ENCODE data around the gene CDH23.

DNA sequence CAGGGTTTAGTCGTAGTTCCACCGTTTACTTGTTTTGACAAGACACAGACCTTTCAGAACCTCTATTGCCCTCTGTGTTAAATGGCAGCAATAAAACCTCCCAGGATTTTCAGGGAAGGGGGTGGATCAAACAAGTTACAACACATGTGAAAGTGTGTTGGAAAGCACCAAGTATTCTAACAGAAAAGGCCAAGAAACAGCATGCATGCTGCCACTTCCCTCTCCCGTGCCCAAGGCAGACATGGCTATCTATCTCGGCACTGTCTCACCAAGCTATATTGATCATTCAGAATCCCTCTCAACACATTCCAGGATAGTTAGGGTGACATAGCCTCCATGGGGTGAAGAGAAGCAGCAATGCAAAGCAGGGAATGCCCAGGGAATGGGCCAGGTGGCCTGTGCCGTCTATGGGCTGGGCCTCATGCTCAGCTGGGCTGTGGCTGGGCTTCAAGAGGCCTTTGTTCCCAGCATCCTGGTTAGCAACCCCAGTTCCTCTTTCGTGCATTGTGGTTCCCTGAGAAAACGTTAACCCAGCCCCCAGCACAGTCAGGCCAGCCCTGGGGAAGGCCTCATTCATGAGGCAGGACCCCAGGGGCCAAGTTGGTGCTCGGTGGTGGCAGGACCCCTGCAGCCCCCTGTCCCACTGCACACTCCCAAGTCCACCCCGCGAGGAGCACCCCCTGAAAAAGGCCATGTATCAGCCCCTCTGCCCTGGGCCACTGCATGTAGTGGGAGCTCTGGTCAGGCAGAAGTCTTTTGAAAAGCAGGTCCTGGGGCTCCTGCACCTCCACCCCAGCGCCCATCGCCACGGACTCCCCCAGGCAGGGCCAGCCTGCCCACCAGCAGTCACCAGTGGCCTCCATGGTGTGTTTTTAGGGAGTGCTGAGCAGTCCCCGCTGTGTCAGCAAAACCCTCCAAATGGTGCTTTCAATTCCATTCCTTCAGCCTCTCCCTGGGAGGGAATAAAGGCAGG, 351.1 kb downstream of the CDH23 start:
- TF ChIP-seq, protein P1, sequence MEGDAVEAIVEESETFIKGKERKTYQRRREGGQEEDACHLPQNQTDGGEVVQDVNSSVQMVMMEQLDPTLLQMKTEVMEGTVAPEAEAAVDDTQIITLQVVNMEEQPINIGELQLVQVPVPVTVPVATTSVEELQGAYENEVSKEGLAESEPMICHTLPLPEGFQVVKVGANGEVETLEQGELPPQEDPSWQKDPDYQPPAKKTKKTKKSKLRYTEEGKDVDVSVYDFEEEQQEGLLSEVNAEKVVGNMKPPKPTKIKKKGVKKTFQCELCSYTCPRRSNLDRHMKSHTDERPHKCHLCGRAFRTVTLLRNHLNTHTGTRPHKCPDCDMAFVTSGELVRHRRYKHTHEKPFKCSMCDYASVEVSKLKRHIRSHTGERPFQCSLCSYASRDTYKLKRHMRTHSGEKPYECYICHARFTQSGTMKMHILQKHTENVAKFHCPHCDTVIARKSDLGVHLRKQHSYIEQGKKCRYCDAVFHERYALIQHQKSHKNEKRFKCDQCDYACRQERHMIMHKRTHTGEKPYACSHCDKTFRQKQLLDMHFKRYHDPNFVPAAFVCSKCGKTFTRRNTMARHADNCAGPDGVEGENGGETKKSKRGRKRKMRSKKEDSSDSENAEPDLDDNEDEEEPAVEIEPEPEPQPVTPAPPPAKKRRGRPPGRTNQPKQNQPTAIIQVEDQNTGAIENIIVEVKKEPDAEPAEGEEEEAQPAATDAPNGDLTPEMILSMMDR (IDR thresholded peaks at IDR 0.05; ENCODE audit: low read depth, low read length, poor library complexity, severe bottlenecking) = no peak
- TF ChIP-seq EZH2phosphoT487 (IDR thresholded peaks at IDR 0.05; ENCODE audit: borderline replicate concordance, low read length) = no peak
